ENCODE data around the gene CENPB.

CENPB gene

GRCh38 chr20:3767427-3768341 is 18.9 kb downstream of the CENPB start, which contains the start of gene ADISSP:
Gene ADISSP (minus strand): TSS chr20:3767753. CDS start chr20:3760100, 7,653 bp downstream.
- peak; percentile 94 for DNase-seq (ENCODE audit: low read depth, low spot score)

- no peak for DNase-seq (ENCODE audit: low read depth, low spot score)
Observed at GRCh38 chr20:3767110-3767426, 19.5 kb downstream of the CENPB start.

- no peak for DNase-seq (ENCODE audit: low read depth, low spot score)
Observed at GRCh38 chr20:3766422-3767109, 20.0 kb downstream of the CENPB start.

- no peak for DNase-seq (ENCODE audit: low read depth, low spot score)
Observed at GRCh38 chr20:3765171-3765882, 21.2 kb downstream of the CENPB start.

- DNase-seq (ENCODE audit: low read depth, low spot score) = no peak
Observed at GRCh38 chr20:3764659-3765058, 21.9 kb downstream of the CENPB start.

GRCh38 chr20:3763671-3764601 is 22.6 kb downstream of the CENPB start:
- DNase-seq (ENCODE audit: low read depth, low spot score) = no peak

- no peak for DNase-seq (ENCODE audit: low read depth, low spot score)
Observed at GRCh38 chr20:3760655-3761348, 25.7 kb downstream of the CENPB start.

GRCh38 chr20:3759884-3760283 is 26.7 kb downstream of the CENPB start:
- no peak for DNase-seq (ENCODE audit: low read depth, low spot score)

- DNase-seq (ENCODE audit: low read depth, low spot score) = no peak
Observed at GRCh38 chr20:3759316-3759823, 27.2 kb downstream of the CENPB start.

GRCh38 chr20:3758566-3758965 is 28.0 kb downstream of the CENPB start:
- no peak for DNase-seq (ENCODE audit: low read depth, low spot score)

GRCh38 chr20:3757268-3757667 is 29.3 kb downstream of the CENPB start:
- DNase-seq (ENCODE audit: low read depth, low spot score) = no peak

- no peak for DNase-seq (ENCODE audit: low read depth, low spot score)
Observed at GRCh38 chr20:3755814-3756480, 30.6 kb downstream of the CENPB start.

- no peak for DNase-seq (ENCODE audit: low read depth, low spot score)
Observed at GRCh38 chr20:3755269-3755668, 31.3 kb downstream of the CENPB start.

GRCh38 chr20:3754276-3754630 is 32.3 kb downstream of the CENPB start:
- DNase-seq (ENCODE audit: low read depth, low spot score) = no peak

GRCh38 chr20:3753501-3754275 is 32.9 kb downstream of the CENPB start:
- no peak for DNase-seq (ENCODE audit: low read depth, low spot score)

- no peak for DNase-seq (ENCODE audit: low read depth, low spot score)
Observed at GRCh38 chr20:3753098-3753497, 33.4 kb downstream of the CENPB start.

- DNase-seq (ENCODE audit: low read depth, low spot score) = no peak
Observed at GRCh38 chr20:3752386-3752759, 34.2 kb downstream of the CENPB start.

- no peak for DNase-seq (ENCODE audit: low read depth, low spot score)
Observed at GRCh38 chr20:3751675-3752385, 34.7 kb downstream of the CENPB start.

- DNase-seq (ENCODE audit: low read depth, low spot score) = no peak
Observed at GRCh38 chr20:3751305-3751674, 35.2 kb downstream of the CENPB start.

All from iPS DF 19.7 (cell line).